NB4 (cell line): ENCODE results near the gene IGSF21.
"Not testable (repeated sequence)": the region's sequence is repeated elsewhere in the genome, so short reads cannot be mapped to it uniquely, and the experiment has no call there.

Source experiments
- DNase-seq: peaks from one replicate; pipeline ENCODE4 v3.0.0; 2010; ENCODE audit warnings: low read depth
- H3K4me3 ChIP-seq: one replicate; pipeline ENCODE4 v1.5.1; 2011; ENCODE audit warnings: mild to moderate bottlenecking, low read depth, low read length, moderate library complexity
- CTCF ChIP-seq: IDR thresholded peaks from one replicate; pipeline ENCODE4 v1.5.1; 2012; ENCODE audit warnings: low read depth, low read length
- MYC ChIP-seq: IDR thresholded peaks from 2 replicates; pipeline ENCODE4 v1.6.1; 2011; ENCODE audit warnings: low read depth, low read length
- POLR2A ChIP-seq: IDR thresholded peaks from 2 replicates; pipeline ENCODE4 v1.6.1; 2011; ENCODE audit warnings: mild to moderate bottlenecking; ENCODE audit not compliant: insufficient read length; ENCODE audit errors: extremely low read depth
- TF ChIP-seq, protein P1 (sequence below): IDR thresholded peaks from 2 replicates; pipeline ENCODE4 v1.6.1; 2011; ENCODE audit warnings: low read depth, low read length

IGSF21 gene

DNA sequence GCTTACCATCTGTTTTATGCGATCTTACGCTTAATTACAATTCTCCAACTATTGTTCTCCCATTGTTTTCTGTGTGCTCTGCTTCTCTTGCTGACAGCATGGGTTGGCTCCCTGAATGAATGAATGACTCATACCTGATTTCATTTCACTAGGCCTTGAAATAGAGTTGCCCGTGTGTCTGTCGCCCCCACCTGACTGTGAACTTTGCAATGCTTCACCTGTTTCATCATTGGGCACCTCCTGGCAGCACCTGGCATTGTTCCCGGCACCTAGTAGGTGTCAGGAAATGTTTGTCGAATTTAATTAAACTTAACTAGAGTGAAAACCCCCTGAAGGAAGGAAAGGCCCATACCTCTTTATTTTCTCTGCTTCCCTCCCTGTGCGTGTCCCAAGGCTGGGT, 252.7 kb downstream of the IGSF21 start:
- no peak for DNase-seq
- no peak overlapping the region for H3K4me3 ChIP-seq
- TF ChIP-seq MYC, result no peak
- no peak for TF ChIP-seq POLR2A

GRCh38 chr1:18362150-18362549, 254.6 kb downstream of the IGSF21 start:
- TF ChIP-seq CTCF, result no peak
- TF ChIP-seq MYC, result no peak
- TF ChIP-seq POLR2A, result no peak
- TF ChIP-seq, protein P1, sequence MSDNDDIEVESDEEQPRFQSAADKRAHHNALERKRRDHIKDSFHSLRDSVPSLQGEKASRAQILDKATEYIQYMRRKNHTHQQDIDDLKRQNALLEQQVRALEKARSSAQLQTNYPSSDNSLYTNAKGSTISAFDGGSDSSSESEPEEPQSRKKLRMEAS, result no peak
- no peak for DNase-seq
- H3K4me3 ChIP-seq, result no peak overlapping the region

DNA sequence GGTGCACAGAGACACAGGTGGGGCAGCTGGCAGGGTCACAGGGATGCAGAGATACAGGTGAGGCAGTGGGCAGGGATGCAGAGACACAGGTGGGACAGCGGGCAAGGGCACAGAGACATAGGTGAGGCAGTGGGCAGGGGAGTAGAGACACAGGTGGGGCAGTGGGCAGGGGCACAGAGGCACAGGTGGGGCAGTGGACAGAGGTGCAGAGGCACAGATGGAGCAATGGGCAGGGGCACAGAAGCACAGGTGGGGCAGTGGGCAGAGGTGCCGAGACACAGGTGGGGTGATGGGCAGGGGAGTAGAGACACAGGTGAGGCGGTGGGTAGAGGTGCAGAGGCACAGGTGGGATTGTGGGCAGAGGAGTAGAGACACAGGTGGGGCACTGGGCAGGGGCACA, 255.8 kb downstream of the IGSF21 start:
- no peak for TF ChIP-seq MYC
- DNase-seq, result no peak
- H3K4me3 ChIP-seq, result no peak overlapping the region

- H3K4me3 ChIP-seq, result no peak overlapping the region
- no peak for DNase-seq
- no peak for TF ChIP-seq MYC
- TF ChIP-seq POLR2A, result no peak
- no peak for TF ChIP-seq CTCF
- TF ChIP-seq, protein P1, result no peak
These were observed 257.6 kb downstream of the IGSF21 start for GRCh38 chr1:18365099-18365705.

DNA sequence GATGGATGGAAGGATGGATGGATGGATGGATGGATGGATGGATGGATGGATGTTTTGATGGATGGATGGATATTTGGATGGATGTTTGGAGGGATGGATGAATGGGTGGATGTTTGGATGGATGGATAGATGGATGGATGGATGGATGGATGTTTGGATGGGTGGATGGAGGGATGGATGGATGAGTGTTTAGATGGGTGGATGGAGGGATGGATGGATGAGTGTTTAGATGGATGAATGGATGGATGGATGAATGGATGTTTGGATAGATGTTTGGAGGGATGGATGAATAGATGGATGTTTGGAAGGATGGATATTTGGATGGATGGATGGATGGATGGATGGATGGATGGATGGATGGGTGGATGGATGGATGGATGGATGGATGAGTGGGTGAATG, 264.9 kb downstream of the IGSF21 start:
- not testable (repeated sequence) for H3K4me3 ChIP-seq, DNase-seq

GRCh38 chr1:18373151-18373550, 265.6 kb downstream of the IGSF21 start:
- DNase-seq, result no peak
- no peak overlapping the region for H3K4me3 ChIP-seq
- no peak for TF ChIP-seq MYC
- TF ChIP-seq CTCF, result no peak
- no peak for TF ChIP-seq POLR2A
- TF ChIP-seq, protein P1, result no peak

DNA sequence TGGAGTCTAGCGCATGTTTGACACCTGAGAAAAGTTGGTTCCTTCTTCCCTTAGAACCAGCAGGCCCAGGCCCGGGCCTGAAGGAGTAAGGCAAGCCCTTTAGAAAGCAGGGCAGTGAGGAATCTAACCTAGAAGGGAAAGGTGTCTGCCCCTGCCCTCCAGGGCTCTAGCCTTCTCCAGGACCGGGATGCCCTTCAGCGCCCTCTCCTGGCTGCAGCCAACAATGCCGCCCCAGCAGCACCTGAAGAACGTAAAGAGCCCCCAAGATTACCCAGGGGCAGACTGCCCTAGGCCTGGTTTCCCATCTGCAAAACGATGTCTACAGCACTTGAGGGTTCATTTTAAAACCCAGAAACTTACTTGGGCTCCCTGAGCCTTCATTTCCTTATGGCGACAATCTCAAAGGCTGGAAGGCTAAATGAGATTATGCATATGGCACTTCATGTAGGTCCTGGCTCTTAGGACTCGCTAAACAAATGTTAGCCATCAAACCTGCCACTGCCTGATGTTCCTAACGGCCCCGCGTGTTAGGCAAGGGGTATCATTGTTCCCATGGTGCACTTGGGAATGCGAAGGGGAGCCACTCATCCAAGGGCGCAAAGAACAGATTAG, 266.4 kb downstream of the IGSF21 start:
- TF ChIP-seq POLR2A, result no peak
- TF ChIP-seq CTCF, result peak; percentile 72
- peak; percentile 11 for DNase-seq
- H3K4me3 ChIP-seq, result no peak overlapping the region
